ENCODE data around the gene TMEM187. TPM values are rescaled to one million over a fixed set of nuclear protein-coding genes. Genes with fewer than 3 reads are reported as not detected.

Gene TMEM187
- total RNA-seq, 2 experiments from 2014 or later: 1.4 to 4.5 TPM

- TF ChIP-seq CTCF (conservative IDR thresholded peaks at IDR 0.05; ENCODE audit: low read length) (no peak), EZH2phosphoT487 (IDR thresholded peaks at IDR 0.05; ENCODE audit: borderline replicate concordance, low read depth, low read length) (no peak)
- no peak overlapping the region for H3K4me3 ChIP-seq (ENCODE audit: low read depth, low read length, poor library complexity, severe bottlenecking)
- BruUV-seq (replicated peaks): TSS peak; percentile 91
- H3K36me3 ChIP-seq (ENCODE audit: insufficient read depth, low read length): peaks cover 54% of the 10 kb centered on the region
- intact Hi-C loops (cut with micrococcal nuclease; ENCODE audit: unreplicated experiment): no loop called here
- H3K9me3 ChIP-seq (ENCODE audit: low read length): no peaks in the 10 kb centered on the region
- no peak for DNase-seq (ENCODE audit: low spot score)
- no peak overlapping the region for H2AFZ ChIP-seq (ENCODE audit: low read length)
- H3K27ac ChIP-seq (ENCODE audit: low read depth, low read length, poor library complexity, severe bottlenecking): no peak overlapping the region
- no peaks in the 10 kb centered on the region for H4K20me1 ChIP-seq (ENCODE audit: insufficient read depth, low read length)
- H3K4me1 ChIP-seq (ENCODE audit: insufficient read depth, low read length, poor library complexity, severe bottlenecking): peaks cover 12% of the 10 kb centered on the region
- no peaks in the 10 kb centered on the region for H3K79me2 ChIP-seq (ENCODE audit: insufficient read depth, low read depth, low read length)
- CTCF ChIA-PET (ENCODE audit: unreplicated experiment): no interaction called here
- H3K9me2 ChIP-seq (ENCODE audit: insufficient read depth, low read length): no peaks in the 10 kb centered on the region
- no peak overlapping the region for H3K4me2 ChIP-seq (ENCODE audit: low read length)
- POLR2A ChIA-PET: no interaction called here
Measured at GRCh38 chrX:154010330-154011087, 38.0 kb downstream of the TMEM187 start.

GRCh38 chrX:154011376-154012335 is 39.1 kb downstream of the TMEM187 start:
- H3K4me1 ChIP-seq (ENCODE audit: insufficient read depth, low read length, poor library complexity, severe bottlenecking): peaks cover 12% of the 10 kb centered on the region
- H3K36me3 ChIP-seq (ENCODE audit: insufficient read depth, low read length): peaks cover 65% of the 10 kb centered on the region
- ChIA-PET POLR2A (no interaction called here), CTCF (ENCODE audit: unreplicated experiment) (no interaction called here)
- no peaks in the 10 kb centered on the region for H3K9me3 ChIP-seq (ENCODE audit: low read length)
- no peaks in the 10 kb centered on the region for H4K20me1 ChIP-seq (ENCODE audit: insufficient read depth, low read length)
- no peak overlapping the region for H3K4me3 ChIP-seq (ENCODE audit: low read depth, low read length, poor library complexity, severe bottlenecking)
- H2AFZ ChIP-seq (ENCODE audit: low read length): no peak overlapping the region
- intact Hi-C loops (cut with micrococcal nuclease; ENCODE audit: unreplicated experiment): no loop called here
- TF ChIP-seq EZH2phosphoT487 (IDR thresholded peaks at IDR 0.05; ENCODE audit: borderline replicate concordance, low read depth, low read length): no peak
- no peaks in the 10 kb centered on the region for H3K79me2 ChIP-seq (ENCODE audit: insufficient read depth, low read depth, low read length)
- no TSS peak for BruUV-seq (replicated peaks)
- H3K9me2 ChIP-seq (ENCODE audit: insufficient read depth, low read length): no peaks in the 10 kb centered on the region
- no peak overlapping the region for H3K27ac ChIP-seq (ENCODE audit: low read depth, low read length, poor library complexity, severe bottlenecking)
- no peak for DNase-seq (ENCODE audit: low spot score)
- H3K4me2 ChIP-seq (ENCODE audit: low read length): no peak overlapping the region

- Histone ChIP-seq H3K9me2 (ENCODE audit: insufficient read depth, low read length) (no peaks in the 10 kb centered on the region), H3K36me3 (ENCODE audit: insufficient read depth, low read length) (peaks cover 72% of the 10 kb centered on the region), H4K20me1 (ENCODE audit: insufficient read depth, low read length) (no peaks in the 10 kb centered on the region), H3K4me1 (ENCODE audit: insufficient read depth, low read length, poor library complexity, severe bottlenecking) (peaks cover 12% of the 10 kb centered on the region), H3K4me3 (ENCODE audit: low read depth, low read length, poor library complexity, severe bottlenecking) (no peak overlapping the region), H3K4me2 (ENCODE audit: low read length) (no peak overlapping the region), H3K9me3 (ENCODE audit: low read length) (no peaks in the 10 kb centered on the region), H2AFZ (ENCODE audit: low read length) (no peak overlapping the region), H3K27ac (ENCODE audit: low read depth, low read length, poor library complexity, severe bottlenecking) (no peak overlapping the region), H3K79me2 (ENCODE audit: insufficient read depth, low read depth, low read length) (no peaks in the 10 kb centered on the region)
- no TSS peak for BruUV-seq (replicated peaks)
- CTCF ChIA-PET (ENCODE audit: unreplicated experiment): no interaction called here
- DNase-seq (ENCODE audit: low spot score): no peak
- POLR2A ChIA-PET: interaction anchor here (1.2 kb wide), 1 partner anchor 86 kb away, joined by 3 read pairs; the partner anchor contains the start of gene ARHGAP4
- TF ChIP-seq CTCF (conservative IDR thresholded peaks at IDR 0.05; ENCODE audit: low read length): no peak
- no peak for TF ChIP-seq EZH2phosphoT487 (IDR thresholded peaks at IDR 0.05; ENCODE audit: borderline replicate concordance, low read depth, low read length)
- intact Hi-C loops (cut with micrococcal nuclease; ENCODE audit: unreplicated experiment): no loop called here
Measured at GRCh38 chrX:154012336-154012991, 39.9 kb downstream of the TMEM187 start.
